ENCODE data around the gene SLC22A13. TPM values are rescaled to one million over a fixed set of nuclear protein-coding genes. Genes with fewer than 3 reads are reported as not detected.

SLC22A13 gene
- total and polyA plus RNA-seq, 9 of the 15 experiments (the other 6 are each of a cell fraction or from before 2014, with no cell fraction given): 0.09 to 0.49 (median 0.17) TPM; not detected in 3

GRCh38 chr3:38312356-38312755 is 46.7 kb downstream of the SLC22A13 start:
- POLR2A ChIA-PET: interaction anchor here (0.5 to 0.6 kb wide), 2 partner anchors 170 to 322 kb away, joined by 3 read pairs; no protein-coding TSS in a partner anchor
- Histone ChIP-seq H3K27ac (ENCODE audit: extremely low read depth, low read depth, low read length) (no peak overlapping the region), H3K9me3 (replicated peaks; ENCODE audit: control insufficient read depth, insufficient read depth, low read depth, low read length) (no peaks in the 10 kb centered on the region), H3K9me1 (ENCODE audit: control insufficient read depth, insufficient read depth, low read length) (no peaks in the 10 kb centered on the region), H3K79me2 (ENCODE audit: control insufficient read depth, insufficient read depth, low read length) (no peaks in the 10 kb centered on the region), H3K4me2 (ENCODE audit: insufficient read depth, low read length) (no peak overlapping the region), H3K9ac (ENCODE audit: insufficient read depth in 1 of 2, low read depth in 2 of 2, low read length in 2 of 2) (no peak overlapping the region), H3K36me3 (ENCODE audit: control insufficient read depth, insufficient read depth, low read length) (no peaks in the 10 kb centered on the region), H3K4me3 (no peak overlapping the region), H2AFZ (ENCODE audit: low read depth, low read length) (no peak overlapping the region), H3K4me1 (replicated peaks in 1 of 2; ENCODE audit: control insufficient read depth in 2 of 2, insufficient read depth in 2 of 2, low read length in 2 of 2) (peaks cover 0 to 11% of the 10 kb centered on the region in 2 experiments; a peak in 2 of 5 replicates), H4K20me1 (replicated peaks; ENCODE audit: control insufficient read depth, insufficient read depth, low read length) (no peaks in the 10 kb centered on the region), H3K27me3 (ENCODE audit: control insufficient read depth in 2 of 2, insufficient read depth in 2 of 2, low read length in 2 of 2) (peaks cover 25 to 85% of the 10 kb centered on the region in 2 experiments)
- in situ Hi-C loops (cut with MboI) (no loop called here), intact Hi-C loops (cut with micrococcal nuclease) (no loop called here)
- ATAC-seq (no peak), FAIRE-seq (no peak), DNase-seq (ENCODE audit: extremely low read depth in 1 of 4, low spot score in 3 of 4) (no peak)
- no TSS peak for BruUV-seq (replicated peaks)
- 10% methylated on average over 3 of the region's 3 CpGs for WGBS (ENCODE audit: insufficient coverage, low coverage, missing lambda C conversion rate)
- CTCF ChIA-PET (ENCODE audit: low intra/inter-chr PET ratio): no interaction called here
- TF ChIP-seq ESRRB (CRISPR knock-in tag; IDR thresholded peaks at IDR 0.05; ENCODE audit: borderline replicate concordance) (no peak), BHLHE40 (IDR thresholded peaks at IDR 0.05; ENCODE audit: low read length) (no peak), KHSRP (IDR thresholded peaks at IDR 0.05) (no peak), PTRF (tag; IDR thresholded peaks at IDR 0.05) (no peak), DDX20 (tag; IDR thresholded peaks at IDR 0.05; ENCODE audit: low read depth) (no peak), GABPB1 (CRISPR knock-in tag; IDR thresholded peaks at IDR 0.05) (no peak), KAT2B (IDR thresholded peaks at IDR 0.05; ENCODE audit: low read depth, low read length) (no peak), MBD2 (IDR thresholded peaks at IDR 0.05; ENCODE audit: borderline replicate concordance, low read depth) (no peak), BCLAF1 (IDR thresholded peaks at IDR 0.05; ENCODE audit: borderline replicate concordance in 1 of 2, control insufficient read depth in 1 of 2, low read depth in 2 of 2, low read length in 1 of 2) (no peak), ZNF592 (IDR thresholded peaks at IDR 0.05) (no peak), BRD4 (IDR thresholded peaks at IDR 0.05) (no peak), POLR2H (tag; IDR thresholded peaks at IDR 0.05; ENCODE audit: low read depth) (no peak), NUFIP1 (IDR thresholded peaks at IDR 0.05; ENCODE audit: partially characterized antibody) (no peak), THAP7 (CRISPR knock-in tag; IDR thresholded peaks at IDR 0.05) (no peak), ZNF445 (CRISPR knock-in tag; IDR thresholded peaks at IDR 0.05; ENCODE audit: low read depth) (no peak), BCOR (IDR thresholded peaks at IDR 0.05) (no peak)

Data from K562 (cell line).